GM12872 (cell line): ENCODE results near the gene GBA2.
A peak's percentile ranks its signal among the peaks of the same experiment; 100 is the strongest.

Source experiments
- TF ChIP-seq, protein P1 (sequence below): IDR thresholded peaks from 3 replicates; pipeline ENCODE4 v1.5.1; 2011; ENCODE audit warnings: low read depth, mild to moderate bottlenecking, low read length, moderate library complexity; ENCODE audit not compliant: insufficient read depth

Gene GBA2

DNA sequence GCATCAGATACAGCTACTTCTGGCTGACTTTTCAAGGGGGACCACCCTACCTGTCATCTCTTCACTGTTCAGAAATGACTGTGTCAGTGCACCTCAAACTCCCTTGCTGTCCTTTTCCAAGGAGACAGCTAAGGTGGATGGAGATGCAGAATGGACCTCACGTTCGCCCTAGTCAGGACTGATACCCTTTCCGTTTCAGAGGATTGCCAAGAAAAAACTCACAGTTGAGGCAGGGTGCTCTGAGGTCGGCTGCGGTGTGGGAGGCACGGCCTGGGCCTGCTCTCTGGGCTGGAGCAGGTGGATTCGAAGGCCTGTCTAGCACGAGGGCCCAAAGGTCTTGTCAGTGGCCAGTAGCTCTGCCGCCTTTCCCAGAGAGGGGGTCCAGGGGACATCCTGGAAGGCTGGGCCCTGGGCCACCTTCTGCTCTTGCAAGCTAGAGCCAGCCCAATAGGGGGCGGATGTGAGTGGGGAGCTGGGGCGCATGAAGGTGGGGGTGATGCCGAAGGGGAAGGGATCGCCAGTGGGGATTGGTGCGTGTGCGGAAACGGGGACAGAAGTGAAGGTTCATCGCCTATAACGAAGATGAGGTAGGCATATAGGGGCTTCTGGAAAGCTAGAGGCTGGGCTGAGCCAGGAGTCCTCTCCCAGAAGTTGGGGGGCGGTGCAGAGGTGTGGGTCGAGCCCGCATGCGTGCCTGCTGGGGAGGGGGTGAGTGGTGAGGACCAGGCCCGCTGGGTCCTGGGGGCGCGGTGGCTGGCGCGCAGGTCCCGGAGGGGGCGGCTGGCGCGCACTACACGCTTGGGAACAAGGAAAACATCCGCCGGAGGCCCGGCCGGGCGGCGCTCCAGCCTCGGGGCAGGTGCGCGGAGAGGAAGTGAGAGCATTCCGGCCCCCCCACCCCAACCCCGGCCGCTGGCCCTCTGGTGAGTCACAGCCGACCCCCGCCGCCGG is 7.5 kb upstream of the GBA2 start:
- TF ChIP-seq, protein P1, sequence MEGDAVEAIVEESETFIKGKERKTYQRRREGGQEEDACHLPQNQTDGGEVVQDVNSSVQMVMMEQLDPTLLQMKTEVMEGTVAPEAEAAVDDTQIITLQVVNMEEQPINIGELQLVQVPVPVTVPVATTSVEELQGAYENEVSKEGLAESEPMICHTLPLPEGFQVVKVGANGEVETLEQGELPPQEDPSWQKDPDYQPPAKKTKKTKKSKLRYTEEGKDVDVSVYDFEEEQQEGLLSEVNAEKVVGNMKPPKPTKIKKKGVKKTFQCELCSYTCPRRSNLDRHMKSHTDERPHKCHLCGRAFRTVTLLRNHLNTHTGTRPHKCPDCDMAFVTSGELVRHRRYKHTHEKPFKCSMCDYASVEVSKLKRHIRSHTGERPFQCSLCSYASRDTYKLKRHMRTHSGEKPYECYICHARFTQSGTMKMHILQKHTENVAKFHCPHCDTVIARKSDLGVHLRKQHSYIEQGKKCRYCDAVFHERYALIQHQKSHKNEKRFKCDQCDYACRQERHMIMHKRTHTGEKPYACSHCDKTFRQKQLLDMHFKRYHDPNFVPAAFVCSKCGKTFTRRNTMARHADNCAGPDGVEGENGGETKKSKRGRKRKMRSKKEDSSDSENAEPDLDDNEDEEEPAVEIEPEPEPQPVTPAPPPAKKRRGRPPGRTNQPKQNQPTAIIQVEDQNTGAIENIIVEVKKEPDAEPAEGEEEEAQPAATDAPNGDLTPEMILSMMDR = peak; percentile 92

DNA sequence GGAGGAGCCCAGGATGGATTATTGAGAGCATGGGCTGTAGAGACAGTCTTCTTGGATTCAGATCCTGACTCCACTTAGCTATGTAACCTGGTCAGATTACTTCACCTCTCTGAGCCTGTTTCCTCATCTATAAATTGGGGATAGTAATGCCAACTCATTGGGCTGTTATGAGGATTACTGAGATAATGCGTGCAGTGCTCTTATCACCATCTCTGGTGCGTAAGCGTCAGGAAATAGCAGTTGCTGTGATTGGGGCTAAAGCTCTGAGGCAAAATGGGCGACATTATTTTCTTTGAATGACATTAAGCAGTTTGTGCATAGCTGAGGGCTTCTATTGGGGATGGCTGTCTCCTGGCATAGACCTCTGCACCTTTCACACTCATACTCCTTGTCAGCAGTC is 6.0 kb upstream of the GBA2 start:
- TF ChIP-seq, protein P1 = no peak

DNA sequence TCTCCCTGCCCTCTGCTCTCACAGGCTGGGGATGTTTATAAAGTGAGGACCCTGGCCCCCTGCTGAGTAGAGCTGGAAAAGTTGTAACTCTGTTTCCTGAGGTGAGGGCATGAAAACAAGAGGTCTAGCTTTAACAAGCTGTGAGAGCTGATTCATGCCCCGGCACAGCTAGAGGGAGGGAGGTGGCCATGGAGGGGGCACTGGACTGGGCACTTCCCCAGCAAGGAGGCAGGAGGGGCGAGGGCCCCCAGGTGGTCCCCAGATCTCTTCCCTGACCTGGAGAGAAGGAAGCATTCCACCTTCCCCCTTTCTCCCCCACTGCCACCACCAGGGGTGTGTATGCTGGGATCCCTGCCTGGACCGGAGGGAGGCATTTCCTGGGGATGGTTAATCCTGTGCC is 5.2 kb upstream of the GBA2 start, which contains the start of gene MSMP:
TSS of gene MSMP (minus strand) at position 13 of the 400 bp plus-strand sequence. CDS start 147 bp downstream, outside the sequence.
- TF ChIP-seq, protein P1 = no peak

DNA sequence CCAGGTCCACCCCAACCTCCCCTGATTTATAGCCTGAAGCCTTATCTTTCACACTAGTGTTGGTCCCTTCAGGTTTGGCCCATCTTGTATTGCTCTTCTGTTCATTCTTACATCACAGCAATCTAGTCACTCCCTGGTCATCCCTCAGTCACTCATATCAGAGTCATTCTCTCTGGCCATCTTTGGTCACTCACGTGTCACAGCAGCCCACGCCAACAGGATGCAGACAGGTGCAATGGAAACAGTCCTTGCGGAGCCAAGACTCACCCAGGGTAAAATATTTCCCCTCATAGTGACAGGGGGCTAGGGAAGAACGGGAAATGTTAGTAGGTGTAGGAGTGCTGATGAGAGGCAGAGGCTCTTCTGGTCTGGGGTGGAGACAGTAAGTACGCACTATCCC is 4.4 kb upstream of the GBA2 start:
- TF ChIP-seq, protein P1 = no peak

DNA sequence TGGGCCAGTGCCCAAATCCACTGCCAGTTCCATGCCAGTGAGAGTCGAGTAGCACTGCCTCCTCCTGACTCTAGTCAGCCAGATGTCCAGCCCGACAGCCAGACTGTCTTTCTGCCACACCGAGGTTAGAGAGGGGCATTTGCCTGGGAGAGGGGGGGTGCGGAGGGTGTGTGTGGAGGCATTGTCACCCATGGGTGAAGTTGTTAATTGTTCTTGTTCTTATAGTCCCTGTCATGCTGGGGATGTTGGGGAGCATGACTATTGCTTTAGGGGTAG is 1.2 kb upstream of the GBA2 start:
- TF ChIP-seq, protein P1 = no peak

DNA sequence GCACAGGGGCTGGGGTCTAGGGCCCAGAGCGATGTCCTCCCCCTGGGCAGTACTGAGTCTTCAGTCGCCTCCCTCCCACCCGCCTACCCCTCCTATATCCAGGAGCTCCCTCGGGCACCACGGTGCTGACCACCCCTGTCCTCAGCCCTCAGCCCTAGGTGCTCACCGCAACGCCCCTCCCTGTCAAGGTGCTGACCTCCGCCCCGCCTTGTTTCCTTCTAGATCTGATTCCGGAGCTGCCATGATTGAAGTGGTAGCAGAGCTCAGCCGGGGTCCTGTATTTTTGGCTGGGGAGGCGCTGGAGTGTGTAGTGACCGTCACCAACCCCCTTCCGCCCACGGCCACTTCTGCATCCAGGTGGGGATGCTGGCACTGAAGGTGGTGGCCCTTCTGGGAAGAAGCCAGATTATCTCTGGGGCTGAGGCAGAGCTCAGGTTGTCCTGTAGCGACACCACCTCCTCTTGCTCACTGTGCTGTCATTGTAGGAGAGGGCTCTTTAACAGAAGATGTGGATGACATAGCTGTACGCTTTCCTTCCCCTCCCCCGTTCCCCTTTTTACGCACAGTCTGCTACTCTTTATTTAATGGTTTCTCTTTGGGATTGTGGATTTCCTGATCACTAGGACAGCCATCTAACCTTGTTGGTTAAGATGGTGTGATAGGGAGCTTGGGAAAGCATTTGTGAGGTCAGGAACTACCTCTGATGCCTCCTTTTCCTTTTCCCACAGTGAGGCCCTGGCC is 657 bp upstream of the GBA2 start:
- TF ChIP-seq, protein P1 = no peak

DNA sequence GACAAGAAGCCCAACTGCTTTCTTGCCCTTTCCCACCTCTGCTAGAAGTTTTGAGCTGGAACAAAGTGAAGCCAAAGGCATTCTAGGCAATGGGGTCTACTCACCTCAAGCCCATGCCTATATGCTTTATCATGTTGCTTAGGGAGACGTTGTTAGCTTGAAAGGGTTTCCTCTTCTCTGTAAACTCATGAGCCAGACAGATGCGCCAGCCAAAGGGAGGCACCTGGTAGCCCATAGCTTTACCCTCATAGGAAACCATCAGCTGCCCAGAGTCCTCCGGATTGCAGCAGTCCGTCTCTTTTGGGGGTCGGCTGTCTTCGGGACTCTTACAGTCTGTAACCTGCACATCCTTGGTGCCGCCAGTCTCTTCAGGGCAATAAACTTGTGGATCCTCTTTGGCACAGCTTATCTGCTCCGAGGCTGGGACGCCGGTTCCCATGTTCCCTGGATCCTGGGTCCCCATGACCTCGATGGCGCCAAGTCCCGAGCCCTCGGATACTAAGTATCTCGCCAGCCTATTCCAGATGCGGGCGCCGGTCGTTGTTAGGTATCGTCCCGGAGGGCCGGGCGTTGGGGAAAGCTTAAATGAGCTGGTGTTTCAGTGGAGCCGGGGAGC is 678 bp downstream of the GBA2 start:
- TF ChIP-seq, protein P1 = no peak
